Activated T-cell treated with anti-CD3 and anti-CD28 coated beads, Interleukin-2, amount 50 U/mL, for 72 hours (primary cell): ENCODE results near the gene BTG2. TPM values are rescaled to one million over a fixed set of nuclear protein-coding genes. Genes with fewer than 3 reads are reported as not detected.

ENCODE experiments used
- ATAC-seq, 2 donors: fragments of 150-1000 bp; cut with Tn5 transposase; replicated peaks in 1 of 2; 2 replicates each; pipeline ENCODE4 v1.10.0; 2021; ENCODE audit warnings: moderate library complexity in 2 of 2, mild to moderate bottlenecking in 1 of 2
- DNase-seq, 2 donors: peaks; one replicate each; pipeline ENCODE4 v3.0.0; 2021 to 2022; ENCODE audit warnings: mixed read lengths in 1 of 2
- H3K27ac Mint-ChIP-seq: one replicate; pipeline ENCODE4 v1.8.0; 2022; ENCODE audit warnings: mild to moderate bottlenecking, moderate library complexity, mixed read lengths
- H3K27me3 Mint-ChIP-seq: one replicate; pipeline ENCODE4 v1.8.0; 2022; ENCODE audit warnings: low read depth, mixed read lengths
- H3K36me3 Mint-ChIP-seq, 2 donors: one replicate each; pipeline ENCODE4 v1.8.0; 2022; ENCODE audit warnings: mixed read lengths in 2 of 2, mild to moderate bottlenecking in 1 of 2; ENCODE audit not compliant: insufficient read depth in 2 of 2
- H3K4me1 Mint-ChIP-seq: one replicate; pipeline ENCODE4 v1.8.0; 2022; ENCODE audit warnings: low read depth, mixed read lengths
- H3K4me3 Mint-ChIP-seq, 2 donors: one replicate each; pipeline ENCODE4 v1.8.0; 2022; ENCODE audit warnings: mild to moderate bottlenecking in 2 of 2, mixed read lengths in 2 of 2, moderate library complexity in 2 of 2
- H3K9me3 Mint-ChIP-seq, 2 donors: one replicate each; pipeline ENCODE4 v1.8.0; 2022; ENCODE audit warnings: mixed read lengths in 2 of 2
- total RNA-seq, 2 donors: library from RNA; stranded (reverse); gene quantifications; one replicate each; pipeline ENCODE4 v1.2.3, GENCODE V29; 2022

The BTG2 gene
- total RNA-seq, 2 donors from 2014 or later: 138 to 153 TPM

DNA sequence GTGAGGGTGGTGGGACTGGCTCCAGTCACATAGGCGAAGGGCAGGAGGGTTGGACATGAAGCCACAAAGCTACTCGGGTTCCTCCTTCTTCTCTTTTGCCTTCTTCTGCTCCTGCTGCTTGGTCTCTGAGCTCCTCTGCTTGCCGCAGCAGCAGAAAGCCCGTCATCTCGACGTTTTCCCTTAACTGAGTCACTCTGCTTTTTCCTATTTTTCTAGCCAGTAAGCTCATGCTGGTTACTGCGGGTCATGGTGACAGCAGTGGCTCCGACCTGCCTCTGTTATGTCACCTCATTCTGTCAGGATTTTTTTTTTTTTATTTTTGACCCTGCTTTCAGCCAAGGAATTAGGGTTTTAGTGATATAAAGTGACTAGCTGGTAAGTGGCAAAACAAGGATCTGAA is 48.2 kb downstream of the BTG2 start:
- Mint-ChIP-seq H3K36me3 (peaks cover 0 to 1% of the 10 kb centered on the region in 2 donors), H3K27ac (no peak overlapping the region), H3K27me3 (peaks cover 44% of the 10 kb centered on the region), H3K4me1 (peaks cover 19% of the 10 kb centered on the region), H3K4me3 (no peak overlapping the region), H3K9me3 (peaks cover 3 to 9% of the 10 kb centered on the region in 2 donors)
- DNase-seq: no peak
- ATAC-seq: no peak

DNA sequence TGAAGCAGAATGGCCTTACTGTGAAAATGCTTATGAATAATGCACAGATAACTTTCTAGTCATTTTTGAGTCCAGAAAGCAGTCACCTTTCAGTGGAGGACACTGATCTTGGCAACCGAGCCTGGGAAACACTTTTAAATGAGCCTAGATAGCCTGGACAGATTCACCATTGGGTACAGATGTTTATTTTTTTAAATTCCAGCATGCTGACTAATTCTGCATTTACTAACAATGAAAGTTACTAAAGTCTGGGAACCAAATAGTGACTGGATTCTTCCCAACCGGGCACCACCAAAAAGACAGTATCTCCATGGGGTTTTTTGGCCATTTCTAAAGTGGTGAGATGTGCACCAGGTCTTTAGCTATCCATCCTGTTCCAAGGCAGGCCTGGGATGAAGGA is 48.9 kb downstream of the BTG2 start:
- DNase-seq: no peak
- Mint-ChIP-seq H3K27me3 (peaks cover 46% of the 10 kb centered on the region), H3K4me1 (peaks cover 19% of the 10 kb centered on the region), H3K9me3 (peaks cover 3 to 9% of the 10 kb centered on the region in 2 donors), H3K36me3 (peaks cover 0 to 1% of the 10 kb centered on the region in 2 donors), H3K4me3 (no peak overlapping the region), H3K27ac (no peak overlapping the region)
- no peak for ATAC-seq

- H3K4me3 Mint-ChIP-seq: no peak overlapping the region
- no peak for ATAC-seq
Observed at GRCh38 chr1:203359010-203359571, 53.8 kb downstream of the BTG2 start.

More at GRCh38 chr1:203359010-203359571, 53.8 kb downstream of the BTG2 start:
- Mint-ChIP-seq H3K4me1 (no peaks in the 10 kb centered on the region), H3K27ac (no peak overlapping the region), H3K27me3 (peaks cover 34% of the 10 kb centered on the region), H3K36me3 (peaks cover 0 to 1% of the 10 kb centered on the region in 2 donors), H3K9me3 (peaks cover 3 to 9% of the 10 kb centered on the region in 2 donors)
- DNase-seq: no peak

Other genes with a start within 250 kb of the BTG2 start
- gene MYOG, start 219.5 kb upstream of the BTG2 start, total RNA-seq: not detected
- not detected for gene ADORA1, start 177.8 kb upstream of the BTG2 start, total RNA-seq
- gene MYBPH, start 129.7 kb upstream of the BTG2 start, total RNA-seq: not detected
- not detected for gene CHI3L1, start 118.8 kb upstream of the BTG2 start, total RNA-seq
- gene CHIT1, start 75.8 kb upstream of the BTG2 start, total RNA-seq: 1 to 10 TPM; 1.4 to 4.7 TPM
- 1 to 10 TPM in 1 of 2 donors, under 1 TPM in 1; 1.00 to 2.2 TPM for gene FMOD, start 45.6 kb downstream of the BTG2 start, total RNA-seq
- not detected for gene PRELP, start 170.3 kb downstream of the BTG2 start, total RNA-seq
- not detected for gene OPTC, start 188.6 kb downstream of the BTG2 start, total RNA-seq